ENCODE results near the gene OSBPL2.

DNA sequence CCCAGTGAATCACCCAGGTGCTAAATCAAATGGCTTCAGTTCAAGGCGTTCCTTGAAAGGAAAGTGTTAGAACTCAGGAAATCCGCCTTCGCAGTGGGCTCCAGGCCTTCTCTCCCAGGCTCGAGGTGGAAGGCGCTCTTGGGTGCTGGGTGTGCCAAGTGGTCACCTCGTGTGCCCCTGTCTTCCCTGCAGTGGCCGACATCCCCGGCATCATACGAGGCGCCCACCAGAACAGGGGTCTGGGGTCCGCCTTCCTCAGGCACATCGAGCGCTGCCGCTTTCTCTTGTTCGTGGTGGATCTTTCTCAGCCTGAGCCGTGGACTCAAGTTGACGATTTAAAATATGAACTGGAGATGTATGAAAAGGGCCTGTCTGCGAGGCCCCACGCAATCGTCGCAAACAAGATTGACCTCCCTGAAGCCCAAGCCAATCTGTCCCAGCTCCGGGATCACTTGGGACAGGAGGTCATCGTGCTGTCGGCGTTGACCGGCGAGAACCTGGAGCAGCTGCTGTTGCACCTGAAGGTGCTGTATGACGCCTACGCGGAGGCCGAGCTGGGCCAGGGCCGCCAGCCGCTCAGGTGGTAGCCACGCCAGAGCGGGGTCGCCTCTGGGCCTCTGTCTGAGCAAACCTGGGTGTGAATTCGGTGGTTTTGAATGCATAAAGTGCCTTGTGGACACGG is 37.7 kb upstream of the OSBPL2 start:
- no peak for TF ChIP-seq BRD4 (IDR thresholded peaks at IDR 0.05)
- TF ChIP-seq PHB2 (IDR thresholded peaks at IDR 0.05; ENCODE audit: low read depth), result no peak
- TF ChIP-seq POLR2A (conservative IDR thresholded peaks at IDR 0.05), result no peak
- TF ChIP-seq, protein P1, sequence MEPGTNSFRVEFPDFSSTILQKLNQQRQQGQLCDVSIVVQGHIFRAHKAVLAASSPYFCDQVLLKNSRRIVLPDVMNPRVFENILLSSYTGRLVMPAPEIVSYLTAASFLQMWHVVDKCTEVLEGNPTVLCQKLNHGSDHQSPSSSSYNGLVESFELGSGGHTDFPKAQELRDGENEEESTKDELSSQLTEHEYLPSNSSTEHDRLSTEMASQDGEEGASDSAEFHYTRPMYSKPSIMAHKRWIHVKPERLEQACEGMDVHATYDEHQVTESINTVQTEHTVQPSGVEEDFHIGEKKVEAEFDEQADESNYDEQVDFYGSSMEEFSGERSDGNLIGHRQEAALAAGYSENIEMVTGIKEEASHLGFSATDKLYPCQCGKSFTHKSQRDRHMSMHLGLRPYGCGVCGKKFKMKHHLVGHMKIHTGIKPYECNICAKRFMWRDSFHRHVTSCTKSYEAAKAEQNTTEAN (CRISPR knock-in tag; IDR thresholded peaks at IDR 0.05), result no peak
- TF ChIP-seq, protein P2, sequence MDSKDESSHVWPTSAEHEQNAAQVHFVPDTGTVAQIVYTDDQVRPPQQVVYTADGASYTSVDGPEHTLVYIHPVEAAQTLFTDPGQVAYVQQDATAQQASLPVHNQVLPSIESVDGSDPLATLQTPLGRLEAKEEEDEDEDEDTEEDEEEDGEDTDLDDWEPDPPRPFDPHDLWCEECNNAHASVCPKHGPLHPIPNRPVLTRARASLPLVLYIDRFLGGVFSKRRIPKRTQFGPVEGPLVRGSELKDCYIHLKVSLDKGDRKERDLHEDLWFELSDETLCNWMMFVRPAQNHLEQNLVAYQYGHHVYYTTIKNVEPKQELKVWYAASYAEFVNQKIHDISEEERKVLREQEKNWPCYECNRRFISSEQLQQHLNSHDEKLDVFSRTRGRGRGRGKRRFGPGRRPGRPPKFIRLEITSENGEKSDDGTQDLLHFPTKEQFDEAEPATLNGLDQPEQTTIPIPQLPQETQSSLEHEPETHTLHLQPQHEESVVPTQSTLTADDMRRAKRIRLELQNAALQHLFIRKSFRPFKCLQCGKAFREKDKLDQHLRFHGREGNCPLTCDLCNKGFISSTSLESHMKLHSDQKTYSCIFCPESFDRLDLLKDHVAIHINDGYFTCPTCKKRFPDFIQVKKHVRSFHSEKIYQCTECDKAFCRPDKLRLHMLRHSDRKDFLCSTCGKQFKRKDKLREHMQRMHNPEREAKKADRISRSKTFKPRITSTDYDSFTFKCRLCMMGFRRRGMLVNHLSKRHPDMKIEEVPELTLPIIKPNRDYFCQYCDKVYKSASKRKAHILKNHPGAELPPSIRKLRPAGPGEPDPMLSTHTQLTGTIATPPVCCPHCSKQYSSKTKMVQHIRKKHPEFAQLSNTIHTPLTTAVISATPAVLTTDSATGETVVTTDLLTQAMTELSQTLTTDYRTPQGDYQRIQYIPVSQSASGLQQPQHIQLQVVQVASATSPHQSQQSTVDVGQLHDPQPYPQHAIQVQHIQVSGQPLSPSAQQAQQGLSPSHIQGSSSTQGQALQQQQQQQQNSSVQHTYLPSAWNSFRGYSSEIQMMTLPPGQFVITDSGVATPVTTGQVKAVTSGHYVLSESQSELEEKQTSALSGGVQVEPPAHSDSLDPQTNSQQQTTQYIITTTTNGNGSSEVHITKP (IDR thresholded peaks at IDR 0.05; ENCODE audit: partially characterized antibody), result no peak
- TF ChIP-seq PTRF (tag; IDR thresholded peaks at IDR 0.05), result no peak
- no peak for TF ChIP-seq EP300 (IDR thresholded peaks at IDR 0.05; ENCODE audit: low read length)

Measured in K562 (cell line).